GM06990 (cell line): Measurements from ENCODE around the gene NOL6.
"Not testable (repeated sequence)": the region's sequence is repeated elsewhere in the genome, so short reads cannot be mapped to it uniquely, and the experiment has no call there.

Experiments
- DNase-seq: peaks from one replicate; pipeline ENCODE4 v3.0.0-alpha.2; 2011; ENCODE audit not compliant: insufficient read length; ENCODE audit errors: extremely low read depth
- H3K27me3 ChIP-seq: replicated peaks from 2 replicates; pipeline ENCODE4 v1.6.0; 2011; ENCODE audit warnings: low read length; ENCODE audit not compliant: control insufficient read depth, insufficient read depth
- H3K36me3 ChIP-seq: 2 replicates; pipeline ENCODE4 v1.5.1; 2011; ENCODE audit warnings: low read length; ENCODE audit not compliant: control insufficient read depth, insufficient read depth
- H3K4me3 ChIP-seq: replicated peaks from 2 replicates; pipeline ENCODE4 v1.5.1; 2011; ENCODE audit warnings: low read depth, mild to moderate bottlenecking, control low read depth, low read length
- CTCF ChIP-seq: IDR thresholded peaks from 2 replicates; pipeline ENCODE4 v1.5.1; 2011; ENCODE audit warnings: low read length, control low read depth, mild to moderate bottlenecking, inconsistent platforms; ENCODE audit not compliant: insufficient read depth, poor library complexity, severe bottlenecking

The NOL6 gene

DNA sequence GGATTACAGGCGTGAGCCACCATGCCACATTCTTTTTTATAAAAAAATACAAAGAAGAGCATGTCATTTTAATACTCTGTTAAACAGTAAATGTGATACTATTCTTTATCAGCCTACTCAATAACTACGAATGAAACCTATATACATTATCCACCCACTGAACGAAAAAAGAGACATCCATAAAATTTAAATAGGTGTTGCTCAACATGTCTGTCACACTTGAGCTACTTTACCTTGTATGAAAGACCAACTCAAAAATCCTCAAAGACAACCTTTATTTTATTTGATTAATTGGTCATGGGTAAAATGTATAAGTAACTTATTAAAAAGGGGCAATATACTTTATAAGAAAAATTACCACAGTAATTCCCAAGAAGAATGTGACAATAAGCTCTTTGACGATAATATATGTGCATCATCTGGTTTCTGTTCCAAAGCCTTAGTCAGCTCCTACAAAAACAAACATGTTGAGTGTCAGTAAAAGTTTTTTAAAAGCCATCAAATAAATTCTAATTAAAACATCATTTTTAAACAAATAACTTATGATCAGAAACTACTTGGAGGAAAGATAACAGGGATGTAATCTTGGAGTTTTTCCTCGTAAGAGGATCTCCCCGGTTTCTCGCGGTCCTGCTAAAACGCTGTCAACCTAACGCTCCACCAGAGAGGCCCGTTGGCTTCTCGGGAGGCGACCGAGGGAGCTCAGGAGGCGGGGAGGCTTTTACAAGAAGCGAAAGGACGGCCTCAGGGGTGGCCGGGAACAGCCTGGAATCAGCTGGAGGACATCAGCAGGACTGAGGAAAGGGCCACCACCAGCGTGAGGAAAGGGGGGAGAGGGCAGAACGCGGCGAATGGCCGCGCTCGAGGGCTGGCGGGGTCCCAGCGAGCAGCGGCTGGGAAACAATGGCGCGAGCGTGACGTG, 36.8 kb upstream of the NOL6 start:
- peak; percentile 34 for DNase-seq

GRCh38 chr9:33506626-33507370, 33.1 kb upstream of the NOL6 start:
- DNase-seq: no peak
- H3K27me3 ChIP-seq: no peaks in the 10 kb centered on the region
- no peak overlapping the region for H3K4me3 ChIP-seq
- no peak for TF ChIP-seq CTCF
- H3K36me3 ChIP-seq: no peaks in the 10 kb centered on the region

More for the DNA sequence above, 36.8 kb upstream of the NOL6 start:
- Histone ChIP-seq H3K27me3 (no peaks in the 10 kb centered on the region), H3K4me3 (peak overlapping the region; percentile 72), H3K36me3 (no peaks in the 10 kb centered on the region)
- TF ChIP-seq CTCF: no peak

DNA sequence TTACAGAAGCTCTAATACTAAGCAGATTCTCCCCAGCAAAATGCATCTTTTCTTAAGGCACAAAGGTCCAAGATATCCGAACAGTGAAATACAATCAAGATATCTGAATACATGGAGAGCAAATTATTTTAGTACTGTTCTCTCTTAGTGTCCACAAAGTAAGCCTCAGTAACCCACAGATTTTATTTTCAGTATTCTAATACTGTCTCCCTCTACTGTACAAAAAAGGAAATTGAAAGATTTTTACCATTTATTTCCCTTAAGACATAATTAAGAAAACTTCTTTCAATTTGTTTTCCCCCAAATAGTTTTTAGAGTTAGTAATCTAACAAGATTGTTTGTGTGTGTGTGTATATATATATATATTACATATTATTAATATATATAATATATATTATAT, 24.7 kb upstream of the NOL6 start:
- no peak for DNase-seq
- Histone ChIP-seq H3K4me3 (no peak overlapping the region), H3K27me3 (no peaks in the 10 kb centered on the region), H3K36me3 (no peaks in the 10 kb centered on the region)
- TF ChIP-seq CTCF: peak; percentile 21

DNA sequence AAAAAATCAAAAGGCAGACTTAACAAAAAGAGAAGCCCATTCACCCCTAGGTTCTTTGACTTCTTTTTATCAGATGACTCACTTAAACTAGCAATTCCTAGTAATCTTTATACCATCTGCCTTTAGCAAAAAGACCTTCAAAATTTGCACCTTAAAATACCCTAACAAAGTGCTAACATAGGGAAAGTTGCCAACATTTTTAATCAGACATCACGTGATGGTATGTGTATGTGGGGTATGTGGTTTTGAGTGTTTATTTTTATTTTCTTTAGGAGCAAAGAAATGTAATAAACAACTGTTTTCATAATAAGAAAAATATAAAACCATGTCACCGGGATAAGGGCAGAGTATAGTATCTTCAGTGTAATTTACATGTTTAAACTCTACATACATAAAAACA, 20.1 kb upstream of the NOL6 start:
- DNase-seq: not testable (repeated sequence)

GRCh38 chr9:33489066-33489465, 15.3 kb upstream of the NOL6 start:
- TF ChIP-seq CTCF: no peak
- no peak for DNase-seq

More for the DNA sequence above, 20.1 kb upstream of the NOL6 start:
- not testable (repeated sequence) for H3K36me3 ChIP-seq, H3K27me3 ChIP-seq, H3K4me3 ChIP-seq

DNA sequence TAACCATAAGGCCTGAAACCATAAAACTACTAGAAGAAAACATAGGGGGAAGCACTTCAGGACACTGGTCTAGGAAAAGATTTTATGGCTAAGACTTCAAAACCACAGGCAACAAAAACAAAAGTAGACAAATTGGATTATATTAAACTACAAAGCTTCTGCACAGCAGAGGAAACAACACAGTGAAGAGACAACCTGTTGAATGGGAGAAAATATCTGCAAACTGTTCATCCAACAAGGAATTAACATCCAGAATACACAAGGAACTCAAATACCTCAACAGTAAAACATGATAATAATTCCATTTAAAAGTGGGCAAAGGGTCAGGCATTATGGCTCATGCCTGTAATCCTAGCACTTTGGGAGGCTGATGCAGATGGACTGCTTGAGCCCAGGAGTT, 11.6 kb upstream of the NOL6 start:
- H3K4me3 ChIP-seq, H3K36me3 ChIP-seq, H3K27me3 ChIP-seq, DNase-seq: not testable (repeated sequence)

More at GRCh38 chr9:33489066-33489465, 15.3 kb upstream of the NOL6 start:
- Histone ChIP-seq H3K27me3 (no peaks in the 10 kb centered on the region), H3K36me3 (no peaks in the 10 kb centered on the region), H3K4me3 (no peak overlapping the region)
